Osteoblast (primary cell): Measurements from ENCODE around the gene SLC6A19. TPM values are rescaled to one million over a fixed set of nuclear protein-coding genes. Genes with fewer than 3 reads are reported as not detected.
A peak's percentile ranks its signal among the peaks of the same experiment; 100 is the strongest.

Experiments used
- DNase-seq: peaks from one replicate; pipeline ENCODE4 v3.0.0; 2011; ENCODE audit warnings: low spot score, mixed read lengths; ENCODE audit not compliant: insufficient read length; ENCODE audit errors: missing footprints
- H2AFZ ChIP-seq: 2 replicates; pipeline ENCODE4 v1.6.0; 2011; ENCODE audit warnings: mild to moderate bottlenecking, low read length
- H3K27ac ChIP-seq: 2 replicates; pipeline ENCODE4 v1.5.1; 2011; ENCODE audit warnings: mild to moderate bottlenecking, low read depth, low read length, moderate library complexity
- H3K27me3 ChIP-seq: 2 replicates; pipeline ENCODE4 v1.6.0; 2012; ENCODE audit warnings: mild to moderate bottlenecking, control low read depth, inconsistent platforms, low read length, moderate library complexity; ENCODE audit not compliant: insufficient read depth
- H3K36me3 ChIP-seq: 2 replicates; pipeline ENCODE4 v1.5.1; 2011; ENCODE audit warnings: mild to moderate bottlenecking, low read length, control low read depth, moderate library complexity; ENCODE audit not compliant: insufficient read depth
- H3K4me1 ChIP-seq: 2 replicates; pipeline ENCODE4 v1.5.1; 2011; ENCODE audit warnings: mild to moderate bottlenecking, low read length, control low read depth, moderate library complexity; ENCODE audit not compliant: insufficient read depth
- H3K4me2 ChIP-seq: 2 replicates; pipeline ENCODE4 v1.6.0; 2011; ENCODE audit warnings: mild to moderate bottlenecking, low read length; ENCODE audit not compliant: insufficient read depth
- H3K4me3 ChIP-seq: fragments of 200-600 bp; sonication (generic); 3 replicates; pipeline ENCODE4 v1.5.1; 2012; ENCODE audit warnings: mild to moderate bottlenecking, low read length, inconsistent platforms; ENCODE audit not compliant: insufficient read depth
- H3K79me2 ChIP-seq: 2 replicates; pipeline ENCODE4 v1.6.0; 2012; ENCODE audit warnings: mild to moderate bottlenecking, low read length, control low read depth, inconsistent platforms; ENCODE audit not compliant: insufficient read depth
- H3K9me3 ChIP-seq: 2 replicates; pipeline ENCODE4 v1.5.1; 2011; ENCODE audit warnings: low read depth, low read length, control low read depth
- H4K20me1 ChIP-seq: 2 replicates; pipeline ENCODE4 v1.6.0; 2012; ENCODE audit warnings: mild to moderate bottlenecking, low read length, control low read depth; ENCODE audit not compliant: insufficient read depth
- CTCF ChIP-seq: IDR thresholded peaks from 2 replicates; pipeline ENCODE4 v1.5.1; 2011; ENCODE audit warnings: mild to moderate bottlenecking, low read depth, low read length, moderate library complexity; ENCODE audit errors: extremely low read depth
- total RNA-seq: library from RNA; depleted of rRNA; stranded (reverse); fragments of >200 nt; gene quantifications from 2 replicates; pipeline ENCODE4 v1.2.3, GENCODE V29; 2012

The SLC6A19 gene
- total RNA-seq, 1 donor: not detected

- no peak for DNase-seq
- no peak for TF ChIP-seq CTCF
- H3K27me3 ChIP-seq: no peaks in the 10 kb centered on the region
- H3K27ac ChIP-seq: no peak overlapping the region
- no peak overlapping the region for H3K4me3 ChIP-seq
- no peaks in the 10 kb centered on the region for H3K36me3 ChIP-seq
- no peaks in the 10 kb centered on the region for H3K79me2 ChIP-seq
- no peaks in the 10 kb centered on the region for H3K9me3 ChIP-seq
- H2AFZ ChIP-seq: no peak overlapping the region
- H3K4me2 ChIP-seq: no peak overlapping the region
- H3K4me1 ChIP-seq: no peaks in the 10 kb centered on the region
- H4K20me1 ChIP-seq: no peaks in the 10 kb centered on the region
Measured at GRCh38 chr5:1175801-1176472, 25.5 kb upstream of the SLC6A19 start.

GRCh38 chr5:1176473-1177391 is 24.7 kb upstream of the SLC6A19 start:
- H4K20me1 ChIP-seq: no peaks in the 10 kb centered on the region
- no peaks in the 10 kb centered on the region for H3K9me3 ChIP-seq
- H3K4me1 ChIP-seq: no peaks in the 10 kb centered on the region
- no peaks in the 10 kb centered on the region for H3K79me2 ChIP-seq
- no peak overlapping the region for H3K4me3 ChIP-seq
- no peaks in the 10 kb centered on the region for H3K36me3 ChIP-seq
- H2AFZ ChIP-seq: no peak overlapping the region
- no peak for TF ChIP-seq CTCF
- no peak overlapping the region for H3K4me2 ChIP-seq
- no peaks in the 10 kb centered on the region for H3K27me3 ChIP-seq
- DNase-seq: peak; percentile 92
- H3K27ac ChIP-seq: no peak overlapping the region

GRCh38 chr5:1177826-1178528 is 23.4 kb upstream of the SLC6A19 start:
- no peak overlapping the region for H3K27ac ChIP-seq
- DNase-seq: no peak
- TF ChIP-seq CTCF: no peak
- no peaks in the 10 kb centered on the region for H3K79me2 ChIP-seq
- H3K4me1 ChIP-seq: no peaks in the 10 kb centered on the region
- H2AFZ ChIP-seq: no peak overlapping the region
- H3K36me3 ChIP-seq: no peaks in the 10 kb centered on the region
- H3K27me3 ChIP-seq: peaks cover 6% of the 10 kb centered on the region
- no peak overlapping the region for H3K4me3 ChIP-seq
- no peaks in the 10 kb centered on the region for H3K9me3 ChIP-seq
- no peaks in the 10 kb centered on the region for H4K20me1 ChIP-seq
- H3K4me2 ChIP-seq: no peak overlapping the region
